Ectodermal cell (in vitro differentiated cells): ENCODE results near the gene TFF1.

ENCODE experiments used
- H3K27ac ChIP-seq: 2 replicates; pipeline ENCODE4 v1.7.0; 2013; ENCODE audit warnings: mild to moderate bottlenecking, low read depth, low read length; ENCODE audit not compliant: insufficient read depth, poor library complexity, severe bottlenecking
- H3K27me3 ChIP-seq: 2 replicates; pipeline ENCODE4 v1.7.0; 2013; ENCODE audit warnings: mild to moderate bottlenecking, low read length; ENCODE audit not compliant: insufficient read depth, control insufficient read depth, poor library complexity, severe bottlenecking
- H3K36me3 ChIP-seq: one replicate; pipeline ENCODE4 v1.7.0; 2013; ENCODE audit warnings: low read length; ENCODE audit not compliant: control insufficient read depth, insufficient read depth
- H3K4me1 ChIP-seq: one replicate; pipeline ENCODE4 v1.7.0; 2013; ENCODE audit warnings: low read length; ENCODE audit not compliant: control insufficient read depth, insufficient read depth
- H3K4me3 ChIP-seq: 2 replicates; pipeline ENCODE4 v1.7.0; 2013; ENCODE audit warnings: low read depth, low read length, control low read depth; ENCODE audit not compliant: insufficient read depth
- H3K9me3 ChIP-seq: 2 replicates; pipeline ENCODE4 v1.7.0; 2013; ENCODE audit warnings: mild to moderate bottlenecking, low read length, moderate library complexity; ENCODE audit not compliant: control insufficient read depth
- WGBS, 2 experiments: methylation state at CpG; one replicate each; pipeline ENCODE4 v1.1.7; 2013; ENCODE audit warnings: missing lambda C conversion rate in 2 of 2; 5-methylcytosine and 5-hydroxymethylcytosine counted together

The TFF1 gene

DNA sequence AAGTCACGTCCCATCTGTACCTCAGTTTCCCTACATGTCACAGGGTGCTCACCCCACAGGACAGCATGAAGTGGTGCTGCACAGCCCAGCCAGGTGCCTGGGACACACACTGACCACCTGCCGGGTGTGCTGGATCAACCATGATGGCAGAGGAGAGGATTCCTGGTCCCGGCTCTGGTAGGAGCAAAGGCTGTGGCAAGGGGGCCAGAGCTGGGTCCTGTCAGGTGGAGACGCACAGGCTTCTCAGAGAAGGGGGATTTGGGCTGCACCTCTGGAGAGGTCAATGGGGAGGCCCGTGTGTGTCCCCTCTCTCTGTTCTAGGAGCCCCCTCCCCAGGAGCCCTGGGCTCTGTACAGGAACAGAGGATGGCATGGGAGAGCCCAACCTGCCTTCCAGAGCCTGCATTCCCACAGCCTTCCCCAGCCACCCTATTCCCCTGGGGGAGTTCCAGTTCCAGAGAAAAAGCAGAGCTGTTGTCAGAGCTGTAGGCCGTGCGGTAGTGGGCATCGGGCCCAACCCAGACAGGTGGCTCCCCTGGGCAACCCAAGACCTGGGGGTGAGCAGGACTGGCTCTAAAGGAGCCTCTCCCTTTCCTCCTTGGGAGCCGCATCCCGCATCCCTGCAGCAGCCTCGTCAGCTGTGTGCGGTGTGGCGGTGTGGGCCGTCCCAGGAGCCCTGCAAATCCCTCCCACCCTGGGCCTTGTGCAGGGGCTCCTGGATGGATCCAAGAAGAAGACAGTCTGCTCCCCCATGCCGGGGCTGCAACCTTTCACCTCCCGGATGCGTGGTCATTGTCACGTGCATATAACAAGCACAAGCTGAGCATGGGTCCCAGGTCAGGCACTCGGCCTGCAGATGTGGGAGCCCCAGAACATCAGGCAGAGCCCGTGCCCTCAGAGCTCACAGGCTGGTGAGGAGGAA is 48.2 kb downstream of the TFF1 start:
- Histone ChIP-seq H3K27me3 (no peaks in the 10 kb centered on the region), H3K4me1 (peaks cover 32% of the 10 kb centered on the region), H3K9me3 (no peaks in the 10 kb centered on the region), H3K27ac (no peak overlapping the region), H3K36me3 (no peaks in the 10 kb centered on the region), H3K4me3 (no peak overlapping the region)
- 88% methylated on average over 20 of the region's 20 CpGs for WGBS, 2 experiments

GRCh38 chr21:42317341-42317741 is 49.0 kb downstream of the TFF1 start:
- H3K4me3 ChIP-seq: no peak overlapping the region
- no peaks in the 10 kb centered on the region for H3K36me3 ChIP-seq
- H3K4me1 ChIP-seq: peaks cover 37% of the 10 kb centered on the region
- H3K9me3 ChIP-seq: no peaks in the 10 kb centered on the region
- no peaks in the 10 kb centered on the region for H3K27me3 ChIP-seq
- no peak overlapping the region for H3K27ac ChIP-seq
- 63 to 68% methylated on average over 8 of the region's 8 CpGs for WGBS, 2 experiments

DNA sequence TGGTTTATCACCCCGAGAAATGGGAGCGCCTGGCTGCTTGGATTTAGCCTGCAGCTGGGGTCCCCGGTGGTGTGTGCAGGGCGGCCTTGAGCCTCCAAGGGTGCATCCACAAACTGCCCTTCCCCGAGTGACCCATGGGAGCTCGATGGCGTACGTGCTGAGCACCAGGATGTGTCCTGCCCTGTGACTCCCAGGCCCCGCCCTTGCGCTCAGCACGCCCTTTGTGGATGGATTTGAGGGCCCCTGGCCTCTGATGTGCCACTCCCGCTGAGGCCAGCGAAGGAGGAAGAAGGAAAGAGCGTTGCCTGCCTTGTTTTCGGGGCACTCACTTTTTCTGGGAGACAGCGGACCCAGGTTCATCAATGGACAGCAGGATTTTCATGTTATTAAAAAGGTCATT is 49.4 kb downstream of the TFF1 start:
- no peaks in the 10 kb centered on the region for H3K9me3 ChIP-seq
- no peak overlapping the region for H3K27ac ChIP-seq
- H3K36me3 ChIP-seq: no peaks in the 10 kb centered on the region
- no peak overlapping the region for H3K4me3 ChIP-seq
- H3K4me1 ChIP-seq: peaks cover 37% of the 10 kb centered on the region
- 89% methylated on average over 16 of the region's 16 CpGs for WGBS, 2 experiments
- H3K27me3 ChIP-seq: no peaks in the 10 kb centered on the region

GRCh38 chr21:42315296-42315891 is 50.9 kb downstream of the TFF1 start, which contains the start of gene TFF3:
Gene TFF3 (minus strand): TSS chr21:42315409. CDS start chr21:42315374, 35 bp downstream.
- H3K27ac ChIP-seq: no peak within 1 kb of the TSS
- H3K4me3 ChIP-seq: no peak within 1 kb of the TSS
- 73 to 79% methylated on average over 14 to 15 of the region's 15 CpGs for WGBS, 2 experiments
- H3K4me1 ChIP-seq: peaks cover 42% of the 10 kb centered on the region
- no peaks in the 10 kb centered on the region for H3K36me3 ChIP-seq
- H3K27me3 ChIP-seq: peaks cover under 1% of the 10 kb centered on the region
- no peaks in the 10 kb centered on the region for H3K9me3 ChIP-seq

GRCh38 chr21:42314616-42315295 is 51.6 kb downstream of the TFF1 start:
- Histone ChIP-seq H3K36me3 (no peaks in the 10 kb centered on the region), H3K27ac (no peak overlapping the region), H3K4me1 (peaks cover 47% of the 10 kb centered on the region), H3K27me3 (peaks cover 6% of the 10 kb centered on the region), H3K4me3 (no peak overlapping the region), H3K9me3 (no peaks in the 10 kb centered on the region)
- 88 to 91% methylated on average over 6 of the region's 6 CpGs for WGBS, 2 experiments

GRCh38 chr21:42313501-42313969 is 52.8 kb downstream of the TFF1 start:
- Histone ChIP-seq H3K27me3 (peaks cover 6% of the 10 kb centered on the region), H3K9me3 (no peaks in the 10 kb centered on the region), H3K4me1 (peaks cover 47% of the 10 kb centered on the region), H3K4me3 (no peak overlapping the region), H3K27ac (no peak overlapping the region), H3K36me3 (no peaks in the 10 kb centered on the region)
- 22 to 32% methylated on average over 13 of the region's 13 CpGs for WGBS, 2 experiments

DNA sequence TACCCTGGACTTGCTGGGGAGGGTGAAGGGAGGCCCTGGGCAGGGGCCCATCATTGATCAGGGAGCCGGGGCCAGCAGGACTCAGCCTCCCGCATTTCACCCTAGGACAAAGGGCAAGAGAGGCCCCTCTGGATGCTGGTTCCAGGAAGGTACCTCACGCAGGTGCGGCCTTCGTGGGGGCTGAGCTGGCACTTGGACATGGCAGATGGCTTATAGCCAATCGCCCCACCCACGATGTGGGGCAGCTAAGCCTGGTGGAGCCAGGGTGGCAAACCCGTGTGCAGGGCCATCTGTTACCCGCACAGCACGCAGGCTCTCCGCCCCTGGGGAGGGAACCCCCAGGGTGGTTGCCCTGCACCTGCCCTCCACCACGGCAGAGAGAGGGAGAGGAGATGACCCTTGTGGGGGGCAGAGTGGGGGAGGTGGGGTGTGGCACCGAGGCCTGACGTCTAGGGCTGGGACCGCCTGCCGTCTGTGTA is 53.7 kb downstream of the TFF1 start:
- WGBS, 2 experiments: 86 to 87% methylated on average over 16 of the region's 16 CpGs
- H3K9me3 ChIP-seq: no peaks in the 10 kb centered on the region
- H3K4me3 ChIP-seq: no peak overlapping the region
- H3K27me3 ChIP-seq: peaks cover 6% of the 10 kb centered on the region
- no peak overlapping the region for H3K27ac ChIP-seq
- no peaks in the 10 kb centered on the region for H3K36me3 ChIP-seq
- peaks cover 47% of the 10 kb centered on the region for H3K4me1 ChIP-seq
